GM21825 (cell line): ENCODE measurements around the gene ISG15.
"Not testable (repeated sequence)": the region's sequence is repeated elsewhere in the genome, so short reads cannot be mapped to it uniquely, and the experiment has no call there.

Source experiments
- ATAC-seq: cut with Tn5 transposase; IDR thresholded peaks from one replicate; pipeline ENCODE4 v1.9.1; 2021; ENCODE audit warnings: mild to moderate bottlenecking, moderate library complexity; ENCODE audit not compliant: unreplicated experiment

Gene ISG15

GRCh38 chr1:1043921-1044320 lies 30.6 kb downstream of the ISG15 start:
- ATAC-seq, result no peak

- no peak for ATAC-seq
Observed at GRCh38 chr1:1044455-1045078, 31.3 kb downstream of the ISG15 start.

- ATAC-seq, result no peak
Observed at GRCh38 chr1:1045129-1045528, 31.8 kb downstream of the ISG15 start.

- no peak for ATAC-seq
Observed at GRCh38 chr1:1046243-1046642, 32.9 kb downstream of the ISG15 start.

GRCh38 chr1:1046767-1047166 lies 33.5 kb downstream of the ISG15 start:
- no peak for ATAC-seq

GRCh38 chr1:1047407-1047806 lies 34.1 kb downstream of the ISG15 start:
- no peak for ATAC-seq

- no peak for ATAC-seq
Observed at GRCh38 chr1:1047963-1048362, 34.7 kb downstream of the ISG15 start.

- ATAC-seq, result no peak
Observed at GRCh38 chr1:1048765-1049164, 35.5 kb downstream of the ISG15 start.

GRCh38 chr1:1049318-1050165 lies 36.2 kb downstream of the ISG15 start:
- no peak for ATAC-seq

GRCh38 chr1:1050577-1051052 lies 37.3 kb downstream of the ISG15 start:
- ATAC-seq, result no peak

- no peak for ATAC-seq
Observed at GRCh38 chr1:1051127-1051810, 38.0 kb downstream of the ISG15 start.

GRCh38 chr1:1052003-1052840 lies 38.9 kb downstream of the ISG15 start:
- ATAC-seq, result no peak

- no peak for ATAC-seq
Observed at GRCh38 chr1:1053022-1053421, 39.7 kb downstream of the ISG15 start.

- no peak for ATAC-seq
Observed at GRCh38 chr1:1053682-1054081, 40.4 kb downstream of the ISG15 start.

- no peak for ATAC-seq
Observed at GRCh38 chr1:1054099-1054700, 40.9 kb downstream of the ISG15 start.

- ATAC-seq, result no peak
Observed at GRCh38 chr1:1054971-1055370, 41.7 kb downstream of the ISG15 start.

GRCh38 chr1:1055841-1056736 lies 42.8 kb downstream of the ISG15 start:
- ATAC-seq, result no peak

- ATAC-seq, result not testable (repeated sequence)
Observed at GRCh38 chr1:1057769-1058087, 44.4 kb downstream of the ISG15 start.

- ATAC-seq, result no peak
Observed at GRCh38 chr1:1058088-1058905, 45.0 kb downstream of the ISG15 start.
